ELR (cell line): ENCODE results near the gene PDE10A.

Experiments used
- DNase-seq: peaks from one replicate; pipeline ENCODE4 v3.0.0-alpha.2; 2015; ENCODE audit warnings: low read depth

PDE10A gene

GRCh38 chr6:165655191-165655590, 7.8 kb downstream of the PDE10A start:
- DNase-seq = no peak

GRCh38 chr6:165654144-165654543, 8.9 kb downstream of the PDE10A start:
- DNase-seq = no peak

- no peak for DNase-seq
Observed at GRCh38 chr6:165653607-165654006, 9.4 kb downstream of the PDE10A start.

GRCh38 chr6:165653196-165653595, 9.8 kb downstream of the PDE10A start:
- DNase-seq = no peak

DNA sequence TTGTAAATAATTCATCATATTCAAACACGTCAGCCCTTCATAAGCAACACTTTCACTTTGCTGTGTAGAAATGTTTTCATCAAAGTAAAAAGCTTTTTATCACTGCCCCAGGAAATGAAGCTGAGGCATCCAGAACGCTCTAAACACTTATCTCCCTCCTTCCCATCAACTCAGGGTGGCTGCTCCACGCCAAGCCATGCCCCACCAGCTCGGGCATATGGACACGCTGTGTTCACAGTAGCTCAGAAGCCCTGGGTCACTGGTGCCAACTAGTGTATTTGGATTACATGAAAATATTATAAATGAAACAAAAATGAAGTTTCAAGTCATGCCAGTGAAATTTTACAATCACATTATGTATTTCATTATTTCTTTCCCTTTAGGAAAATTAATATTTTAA, 10.3 kb downstream of the PDE10A start:
- no peak for DNase-seq

GRCh38 chr6:165649166-165650137, 13.6 kb downstream of the PDE10A start:
- DNase-seq = no peak

DNA sequence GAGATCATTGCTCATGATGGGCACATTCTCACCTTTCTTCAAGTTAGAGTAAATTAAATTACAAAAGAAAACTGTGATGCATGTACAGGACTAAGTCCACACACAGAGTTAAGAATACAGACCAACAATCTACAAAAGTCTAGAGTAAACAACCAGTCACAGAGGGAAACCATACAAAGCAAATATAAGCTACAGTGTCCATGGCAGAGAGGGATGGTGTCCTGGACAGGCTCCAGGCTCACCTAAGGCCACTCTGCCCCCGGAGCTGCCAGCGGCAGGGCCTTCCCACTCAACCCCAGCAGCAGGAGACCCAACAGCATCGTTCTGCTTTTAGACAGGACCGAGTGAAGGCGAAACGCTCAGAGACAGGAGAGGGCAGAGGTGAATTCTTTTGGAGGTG, 16.0 kb downstream of the PDE10A start:
- no peak for DNase-seq

GRCh38 chr6:165645919-165646318, 17.1 kb downstream of the PDE10A start:
- DNase-seq = no peak

GRCh38 chr6:165644586-165645266, 18.3 kb downstream of the PDE10A start:
- DNase-seq = no peak

- DNase-seq = no peak
Observed at GRCh38 chr6:165643015-165643414, 20.0 kb downstream of the PDE10A start.

DNA sequence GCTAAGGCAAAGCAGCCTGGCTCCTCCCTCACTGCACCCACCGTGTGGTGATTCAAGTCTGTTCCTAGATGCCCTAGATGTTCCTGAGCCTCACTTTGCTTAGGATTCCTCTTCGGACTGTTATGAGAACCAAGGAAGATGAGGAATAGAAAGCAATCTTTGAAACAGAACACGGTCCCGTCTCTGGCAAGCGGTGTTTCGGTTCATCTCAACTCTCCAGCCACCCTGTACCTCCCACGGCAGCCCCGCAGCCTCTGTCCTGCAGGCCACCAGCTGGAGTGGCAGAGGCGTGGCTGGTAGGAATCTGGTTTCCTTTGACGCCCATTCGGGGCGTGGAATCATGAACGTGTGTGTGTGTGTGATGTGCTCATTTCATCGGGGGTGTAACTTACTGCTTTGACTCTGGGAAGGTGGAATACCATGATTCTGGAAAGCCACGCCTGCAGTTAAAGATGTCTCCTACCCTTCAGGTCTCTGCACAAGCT, 21.3 kb downstream of the PDE10A start:
- no peak for DNase-seq

DNA sequence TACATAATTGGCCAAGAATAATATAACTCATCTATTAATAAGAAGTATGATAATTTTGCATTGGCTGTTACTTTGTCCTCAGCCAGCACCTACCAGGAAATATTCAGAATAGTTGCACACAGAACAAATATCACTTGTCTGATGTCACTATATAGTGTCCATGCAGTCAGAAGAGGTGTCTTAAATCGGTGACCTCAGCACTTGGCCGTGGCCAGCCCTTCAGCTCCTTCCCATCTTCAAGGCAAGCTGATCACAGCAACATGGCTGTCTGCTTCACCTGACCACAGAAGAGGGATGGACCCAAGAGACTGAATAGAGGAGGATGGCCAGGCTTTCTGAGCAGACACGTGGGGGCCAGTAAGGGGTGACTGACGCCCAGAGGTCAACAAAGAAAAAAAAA, 22.2 kb downstream of the PDE10A start:
- no peak for DNase-seq

GRCh38 chr6:165638530-165638929, 24.5 kb downstream of the PDE10A start:
- DNase-seq = no peak

DNA sequence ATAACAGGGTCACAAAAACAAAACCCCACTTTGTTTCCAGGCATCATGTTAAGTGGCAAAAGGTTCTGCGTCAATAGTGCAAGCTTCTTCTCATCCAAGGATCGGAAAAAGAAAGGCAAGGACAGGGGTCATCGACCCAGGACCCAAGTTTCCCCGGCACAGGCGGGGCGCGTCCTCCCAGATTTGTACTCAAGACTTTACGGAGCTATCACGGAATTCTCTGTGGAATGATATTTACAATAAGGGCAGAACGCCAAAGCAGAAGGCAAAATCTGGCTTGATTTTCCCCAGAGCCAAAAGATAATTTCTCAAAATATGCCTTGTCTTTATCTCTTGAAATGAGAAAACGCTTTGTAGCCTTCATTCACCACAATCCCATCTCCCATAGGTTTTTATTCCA, 25.5 kb downstream of the PDE10A start:
- no peak for DNase-seq

- no peak for DNase-seq
Observed at GRCh38 chr6:165636402-165637048, 26.5 kb downstream of the PDE10A start.

DNA sequence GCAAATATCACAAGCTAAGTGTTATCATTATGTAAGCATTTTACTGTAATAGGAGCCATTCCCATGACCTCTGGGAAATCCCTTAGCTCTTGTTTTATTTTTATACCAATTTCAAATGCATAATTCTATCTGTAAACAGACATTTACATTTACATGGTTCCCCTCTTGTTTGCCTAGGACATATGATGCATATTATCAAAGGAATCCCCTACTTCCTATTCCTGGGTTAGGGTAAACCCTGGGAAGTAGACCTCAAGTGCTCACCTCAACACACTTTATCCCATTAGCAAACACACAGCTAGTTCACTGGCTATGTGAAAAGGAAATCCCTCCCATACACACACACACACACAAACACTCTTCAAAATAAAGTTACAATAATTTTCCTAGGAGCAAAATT, 27.1 kb downstream of the PDE10A start:
- no peak for DNase-seq

- no peak for DNase-seq
Observed at GRCh38 chr6:165634101-165634880, 28.8 kb downstream of the PDE10A start.

GRCh38 chr6:165632194-165632593, 30.8 kb downstream of the PDE10A start:
- DNase-seq = no peak

- no peak for DNase-seq
Observed at GRCh38 chr6:165630544-165630953, 32.5 kb downstream of the PDE10A start.

- DNase-seq = no peak
Observed at GRCh38 chr6:165628955-165629354, 34.1 kb downstream of the PDE10A start.

DNA sequence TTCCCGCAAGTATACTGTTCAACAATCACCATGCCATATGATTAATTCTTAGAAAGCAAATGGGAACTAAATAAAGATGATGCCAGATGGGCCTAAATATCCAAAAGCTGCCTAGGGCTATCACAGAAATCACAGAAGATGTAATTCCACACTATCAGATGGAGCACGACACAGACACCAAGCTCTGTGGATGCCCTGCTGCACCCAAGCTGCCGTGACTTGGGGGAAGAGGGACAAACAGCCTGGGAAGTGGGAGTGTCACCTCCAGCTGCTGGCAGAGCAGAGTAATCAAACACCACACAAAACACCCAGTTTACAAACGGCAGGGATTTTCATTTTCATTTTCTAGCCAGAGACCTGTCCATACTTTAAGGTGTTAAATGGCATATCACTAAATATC, 35.7 kb downstream of the PDE10A start:
- no peak for DNase-seq

- DNase-seq = no peak
Observed at GRCh38 chr6:165626711-165627110, 36.3 kb downstream of the PDE10A start.
